NCI-H774 (cell line): ENCODE results near the gene MRPS23.

Experiments
- DNase-seq: peaks from one replicate; lab custom pipeline; 2025; lab: John Stamatoyannopoulos, UW

MRPS23 gene

GRCh38 chr17:57879437-57880085, 29.7 kb upstream of the MRPS23 start:
- DNase-seq = no peak

- no peak for DNase-seq
Measured at GRCh38 chr17:57877803-57878377, 28.0 kb upstream of the MRPS23 start.

GRCh38 chr17:57876866-57877237, 27.0 kb upstream of the MRPS23 start:
- DNase-seq = no peak

- DNase-seq = no peak
Measured at GRCh38 chr17:57876023-57876865, 26.4 kb upstream of the MRPS23 start.

- no peak for DNase-seq
Measured at GRCh38 chr17:57875290-57876022, 25.6 kb upstream of the MRPS23 start.

- no peak for DNase-seq
Measured at GRCh38 chr17:57874434-57875289, 24.8 kb upstream of the MRPS23 start.

- no peak for DNase-seq
Measured at GRCh38 chr17:57874058-57874419, 24.2 kb upstream of the MRPS23 start.

DNA sequence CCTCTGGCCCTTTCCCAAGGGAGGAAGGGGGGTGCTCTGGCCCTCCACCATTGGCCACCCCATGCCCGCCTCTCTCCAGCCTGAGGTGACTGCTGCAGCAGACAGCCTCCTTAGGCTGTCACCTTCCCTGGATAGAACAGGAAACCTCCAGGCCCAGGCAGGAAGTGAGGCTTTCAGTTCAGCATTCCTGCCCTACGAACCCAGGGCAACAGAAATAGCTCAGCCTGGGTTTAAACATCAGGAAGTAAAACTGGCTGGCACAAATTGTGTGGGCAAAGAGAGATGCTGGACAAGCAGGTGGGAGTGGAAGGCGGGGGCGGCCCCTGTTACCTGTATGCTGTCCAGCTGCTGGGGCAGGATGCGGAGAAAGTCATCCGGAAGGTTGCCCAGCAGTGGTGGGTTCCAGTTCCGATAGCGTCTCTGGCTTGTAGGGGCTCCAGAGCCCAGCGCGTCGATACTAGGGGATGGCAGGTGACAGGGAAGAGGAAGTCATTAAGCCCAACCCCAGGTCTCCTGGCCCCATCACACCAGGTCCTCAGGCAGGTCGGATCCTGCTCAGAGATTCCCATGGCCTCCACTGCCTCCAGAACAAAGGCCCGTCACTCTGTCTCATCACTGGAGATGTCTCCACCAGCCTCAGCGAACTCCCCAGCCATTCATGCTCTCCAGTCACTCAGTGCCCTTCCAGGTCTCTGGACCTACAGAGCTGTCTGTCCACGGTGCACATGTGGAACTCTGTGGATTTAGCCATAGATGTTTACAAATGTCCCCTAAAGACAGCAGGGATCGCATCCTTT, 23.6 kb upstream of the MRPS23 start:
- no peak for DNase-seq

DNA sequence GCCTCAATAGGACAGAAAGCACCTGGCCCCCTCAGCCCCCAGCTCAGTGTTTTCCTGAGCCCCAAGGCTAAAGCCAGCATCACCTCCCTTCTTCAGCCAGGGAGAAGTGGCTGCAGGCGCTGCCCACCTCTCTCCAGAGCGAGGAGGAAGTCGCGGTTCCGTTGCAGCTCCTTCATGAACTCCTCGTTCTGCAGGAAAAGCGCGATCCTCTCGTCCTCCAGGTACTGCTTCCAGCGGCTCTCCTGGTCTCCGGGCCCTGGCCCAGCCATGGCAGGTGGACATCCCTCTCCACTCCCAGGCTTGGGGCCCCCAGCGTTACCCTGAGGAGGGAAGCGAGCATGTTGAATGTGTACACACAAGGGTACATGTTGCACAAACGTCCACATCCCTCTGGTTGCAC, 22.7 kb upstream of the MRPS23 start:
- DNase-seq = no peak

DNA sequence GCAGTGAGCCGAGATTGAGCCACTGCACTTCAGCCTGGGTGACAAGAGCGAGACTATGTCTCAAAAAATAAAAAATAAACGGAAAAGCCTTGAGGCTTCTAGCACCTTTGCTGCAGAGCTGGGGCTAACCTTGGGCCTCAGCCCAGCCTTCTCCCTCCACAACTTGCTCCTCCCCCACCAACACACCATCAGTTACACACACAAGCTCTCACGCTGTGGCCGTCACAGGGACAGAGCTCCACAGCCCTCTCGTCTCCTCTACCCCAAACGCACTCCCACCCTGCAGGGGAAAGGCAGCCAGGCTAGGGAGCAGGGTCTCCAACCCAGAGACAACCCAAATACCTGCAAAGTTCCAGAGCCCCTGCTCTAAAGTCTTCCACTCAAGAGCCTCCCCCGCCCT, 22.0 kb upstream of the MRPS23 start:
- DNase-seq = no peak

DNA sequence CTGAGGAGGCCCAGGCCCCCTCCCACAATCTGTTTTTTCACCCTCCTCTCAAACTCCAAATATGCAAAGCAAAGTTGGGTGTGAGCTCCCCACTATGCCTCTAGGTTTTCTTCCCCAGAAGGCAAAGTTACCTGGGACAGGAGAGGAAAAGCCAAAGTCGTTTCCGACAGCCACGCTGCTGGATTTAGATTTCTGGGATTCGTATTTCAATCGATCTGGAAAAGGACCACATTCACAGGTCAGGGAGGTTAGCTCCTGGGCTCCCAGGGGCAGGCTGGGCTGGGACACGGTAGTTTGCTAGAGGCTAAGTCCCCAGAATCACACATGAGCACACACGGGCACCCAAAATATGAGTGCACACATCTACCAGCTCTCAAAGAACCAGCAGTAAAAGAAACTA, 21.3 kb upstream of the MRPS23 start:
- DNase-seq = no peak

DNA sequence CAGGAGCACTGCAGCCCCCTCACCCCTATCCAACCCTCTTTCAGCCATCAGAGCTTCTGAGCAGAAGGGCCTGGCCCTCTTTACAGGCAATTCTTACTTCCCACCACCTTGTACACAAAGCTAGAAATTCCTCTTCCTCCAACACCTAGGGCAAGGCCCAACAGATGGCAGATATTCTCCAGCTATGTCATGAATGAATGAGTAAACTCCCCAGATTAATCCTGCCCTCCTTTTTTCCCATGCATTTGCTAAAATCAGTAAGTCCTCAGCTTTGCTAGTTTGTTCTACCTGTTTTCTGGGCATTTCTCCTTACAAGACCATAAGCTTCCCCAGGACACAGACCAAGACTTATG, 20.4 kb upstream of the MRPS23 start:
- DNase-seq = no peak

DNA sequence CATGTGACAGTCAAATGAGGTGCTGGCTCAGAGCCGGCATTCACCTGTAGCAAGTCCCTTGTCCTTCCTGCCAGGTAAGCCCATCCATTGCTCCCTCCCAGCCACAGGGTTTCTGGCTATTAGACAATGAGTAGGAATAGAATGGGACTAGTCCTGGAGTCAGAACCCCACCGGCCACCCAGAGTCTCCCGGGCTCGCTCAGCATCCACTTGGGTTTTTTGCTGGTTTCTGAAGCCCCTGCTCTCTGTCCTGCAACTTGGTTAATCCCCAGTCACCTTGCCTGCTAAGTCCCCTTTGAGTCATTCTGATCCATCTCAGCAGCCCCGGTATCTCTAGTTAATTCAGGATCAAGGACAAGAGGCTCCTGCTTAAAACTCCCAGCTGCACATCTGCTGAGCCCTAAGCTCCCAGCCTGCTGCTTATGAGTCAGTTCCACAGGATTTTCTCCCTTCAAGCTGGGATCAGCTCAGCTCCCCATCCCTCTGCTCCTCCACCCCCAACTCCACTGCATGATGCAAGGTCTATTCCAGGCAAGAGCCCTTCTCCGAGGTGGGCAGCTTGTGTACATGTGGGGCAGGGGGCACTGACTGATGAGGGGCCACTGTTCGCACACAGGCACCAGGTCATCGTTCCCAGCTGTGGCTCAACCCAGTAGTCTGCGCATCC, 19.9 kb upstream of the MRPS23 start:
- no peak for DNase-seq

DNA sequence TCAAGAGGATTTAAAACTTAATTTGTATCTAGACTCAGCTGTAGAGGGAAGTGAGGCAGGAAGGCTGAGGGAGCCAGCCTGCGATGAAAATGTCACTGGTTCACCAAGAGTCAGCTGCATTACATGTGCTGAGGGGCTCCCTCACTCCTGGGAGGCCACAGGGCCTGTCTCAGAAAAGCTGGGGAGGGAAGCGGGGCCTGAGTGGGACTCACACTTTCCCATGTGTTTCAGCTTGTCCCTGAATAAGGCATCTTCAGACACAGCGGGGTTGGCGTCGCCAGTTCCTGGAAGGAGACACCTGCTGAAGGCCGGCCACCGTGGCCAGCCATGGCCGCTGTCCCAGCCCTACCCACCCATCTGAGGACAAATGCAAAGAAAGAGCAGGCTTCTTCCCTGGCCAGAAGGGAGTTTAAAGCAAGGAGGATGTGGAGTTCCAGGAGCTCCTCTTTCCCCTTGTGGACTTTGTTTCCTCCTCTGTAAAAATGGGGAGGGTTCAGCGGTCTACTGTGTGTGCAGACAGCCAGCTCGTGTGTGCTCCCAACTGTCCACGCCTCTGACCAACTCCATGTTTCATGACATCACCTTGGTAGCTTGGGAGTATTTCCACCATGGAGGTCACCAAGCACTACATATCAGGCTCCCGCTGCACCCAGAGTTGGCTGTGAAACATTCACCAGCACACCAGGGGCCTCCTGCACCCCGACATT, 19.2 kb upstream of the MRPS23 start:
- DNase-seq = no peak

DNA sequence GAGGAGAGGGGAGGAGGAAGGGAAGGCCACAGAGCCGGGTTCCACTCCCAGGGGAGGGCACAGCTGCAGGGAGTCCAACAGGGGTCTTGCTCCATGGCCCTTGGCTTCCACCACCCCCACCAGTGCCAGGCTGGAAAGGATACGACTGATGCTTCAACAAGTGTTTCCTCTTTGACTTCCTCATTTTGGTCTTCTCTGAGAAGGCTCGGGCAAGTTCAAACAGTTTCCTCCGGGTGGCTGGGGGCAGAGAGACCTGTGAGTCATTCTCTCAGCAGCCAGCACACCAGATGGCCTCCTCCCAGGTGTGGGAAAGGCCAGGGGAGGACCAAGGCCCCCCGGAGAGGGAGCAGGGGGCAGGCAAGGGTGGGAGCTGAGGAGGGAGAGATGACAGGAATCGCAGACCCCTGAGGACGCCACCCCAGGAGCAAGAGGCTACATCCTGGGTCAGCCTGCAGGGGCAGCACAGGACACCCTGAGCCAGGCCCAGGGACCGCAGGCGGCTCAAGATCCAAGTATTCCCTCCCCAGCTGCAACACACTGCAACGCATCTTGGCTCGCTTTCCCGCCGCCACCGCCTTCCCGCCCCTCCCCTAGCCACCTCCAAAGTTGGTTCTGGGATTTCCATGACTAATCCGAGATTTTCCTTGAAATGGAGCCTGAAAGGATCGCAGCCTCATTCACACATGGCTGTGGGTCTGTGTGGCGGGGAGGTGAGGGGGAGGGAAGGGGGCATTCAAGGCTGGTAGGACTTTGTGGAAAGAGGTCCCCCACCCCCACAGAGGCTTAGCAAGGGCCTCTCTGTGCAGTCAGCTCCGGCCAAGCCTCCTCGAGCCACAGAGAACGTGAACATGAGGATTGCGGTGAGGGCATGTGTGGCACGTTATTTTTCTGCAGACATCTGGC, 18.4 kb upstream of the MRPS23 start:
- DNase-seq = no peak

- no peak for DNase-seq
Measured at GRCh38 chr17:57867126-57867525, 17.3 kb upstream of the MRPS23 start.

DNA sequence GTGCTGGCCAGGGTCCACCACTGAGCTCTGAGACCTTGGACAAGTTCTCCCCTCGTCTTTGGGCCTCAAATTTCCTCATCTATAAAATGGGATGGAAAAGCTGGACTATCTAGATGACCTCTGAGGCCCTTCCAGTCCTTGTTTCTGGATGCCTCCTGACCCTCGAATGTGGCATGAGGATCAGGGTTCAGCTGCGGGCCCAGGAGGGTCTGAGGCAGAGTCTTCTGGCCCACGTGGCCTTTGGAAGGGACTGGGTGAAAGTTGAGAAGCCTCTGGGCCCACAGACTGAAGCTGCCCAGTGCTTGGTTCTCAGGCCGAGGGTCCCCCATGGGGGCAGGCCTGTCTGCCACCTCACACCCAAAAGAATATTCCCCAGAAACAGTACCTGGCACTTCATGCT, 16.9 kb upstream of the MRPS23 start:
- no peak for DNase-seq

DNA sequence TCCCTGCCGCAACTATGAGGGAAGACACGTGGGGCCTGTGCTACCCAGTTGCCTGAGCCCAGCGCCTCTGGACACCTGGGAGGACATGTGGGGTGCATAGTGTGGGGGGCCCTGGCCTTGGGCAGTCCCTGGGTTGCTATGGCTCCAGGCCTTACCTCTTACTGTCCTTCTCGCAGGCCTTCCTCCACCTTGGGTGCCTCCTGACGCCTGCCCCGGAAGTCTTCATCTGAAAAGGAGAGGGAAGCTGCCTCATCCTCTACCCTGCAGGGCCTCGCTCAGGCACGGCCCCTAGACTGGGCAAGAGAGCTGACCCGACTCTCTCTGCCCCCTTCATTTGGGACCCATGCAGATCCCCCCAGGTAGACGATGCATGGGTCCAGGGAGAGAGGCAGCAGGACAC, 16.5 kb upstream of the MRPS23 start:
- no peak for DNase-seq

DNA sequence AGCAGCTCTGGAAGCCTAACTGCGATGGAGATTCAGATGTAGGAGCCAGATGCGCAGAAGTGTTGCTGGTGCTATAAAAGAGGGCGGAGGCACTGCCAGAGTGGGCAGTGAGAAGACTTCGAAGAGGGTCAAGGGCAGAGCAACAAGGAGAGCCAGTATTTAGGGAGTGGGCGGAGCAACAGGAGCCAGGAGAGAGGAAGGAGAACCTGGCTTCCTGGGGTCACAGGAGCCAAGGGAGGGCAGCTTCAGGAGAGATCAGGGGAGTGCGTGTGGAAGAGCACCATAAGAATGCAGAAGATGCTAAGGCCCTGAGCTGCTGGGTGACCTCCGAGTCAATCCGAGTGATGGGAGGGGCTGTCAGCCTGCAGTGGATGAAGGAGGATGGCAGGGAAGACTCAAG, 14.4 kb upstream of the MRPS23 start:
- DNase-seq = no peak
